Neural cell (in vitro differentiated cells): ENCODE measurements around the gene NCBP3. TPM values are rescaled to one million over a fixed set of nuclear protein-coding genes. Genes with fewer than 3 reads are reported as not detected.

ENCODE experiments used
- H2AFZ ChIP-seq: fragments of 200-600, 300-800 bp; sonication (generic), shearing (Covaris generic); 2 replicates; pipeline ENCODE4 v1.6.0; 2014; ENCODE audit warnings: low read depth, mild to moderate bottlenecking, antibody characterized with exemption, low read length, moderate library complexity
- H3F3A ChIP-seq: fragments of 200-600 bp; shearing (Covaris generic); 2 replicates; pipeline ENCODE4 v1.6.1; 2016; ENCODE audit warnings: mild to moderate bottlenecking, moderate library complexity, mixed read lengths, antibody characterized with exemption, low read length; ENCODE audit not compliant: insufficient read depth, poor library complexity, severe bottlenecking
- H3K27ac ChIP-seq: fragments of 200-600, 300-800 bp; sonication (generic), shearing (Covaris generic); 2 replicates; pipeline ENCODE4 v1.5.1; 2014; ENCODE audit warnings: mild to moderate bottlenecking, low read length, moderate library complexity
- H3K27me3 ChIP-seq: fragments of 300-800, 200-600 bp; sonication (generic), shearing (Covaris generic); 2 replicates; pipeline ENCODE4 v1.6.0; 2014; ENCODE audit warnings: mild to moderate bottlenecking, low read depth, low read length, moderate library complexity; ENCODE audit not compliant: insufficient read depth
- H3K36me3 ChIP-seq: fragments of 300-800, 200-600 bp; sonication (generic), shearing (Covaris generic); 2 replicates; pipeline ENCODE4 v1.5.1; 2014; ENCODE audit warnings: mild to moderate bottlenecking, antibody characterized with exemption, low read length, moderate library complexity; ENCODE audit not compliant: insufficient read depth
- H3K4me2 ChIP-seq: fragments of 300-800, 200-600 bp; sonication (generic), shearing (Covaris generic); 2 replicates; pipeline ENCODE4 v1.6.0; 2014; ENCODE audit warnings: mild to moderate bottlenecking, low read length
- H3K4me3 ChIP-seq: fragments of 300-800, 200-600 bp; sonication (generic), shearing (Covaris generic); 2 replicates; pipeline ENCODE4 v1.5.1; 2014; ENCODE audit warnings: mild to moderate bottlenecking, low read length, moderate library complexity
- H3K79me2 ChIP-seq: fragments of 200-600 bp; shearing (Covaris generic); replicated peaks from 2 replicates; pipeline ENCODE4 v1.6.0; 2014; ENCODE audit warnings: mild to moderate bottlenecking, low read length, moderate library complexity; ENCODE audit not compliant: insufficient read depth
- H3K9ac ChIP-seq: fragments of 300-800, 200-600 bp; sonication (generic), shearing (Covaris generic); 2 replicates; pipeline ENCODE4 v1.6.1; 2016; ENCODE audit warnings: mild to moderate bottlenecking, low read length, mixed read lengths
- H3K9me2 ChIP-seq: fragments of 200-600 bp; shearing (Covaris generic); 2 replicates; pipeline ENCODE4 v1.6.1; 2016; ENCODE audit warnings: mild to moderate bottlenecking, low read length, mixed read lengths; ENCODE audit not compliant: insufficient read depth
- H3K9me3 ChIP-seq: fragments of 200-600, 300-800 bp; sonication (generic), shearing (Covaris generic); 2 replicates; pipeline ENCODE4 v1.6.1; 2016; ENCODE audit warnings: mild to moderate bottlenecking, mixed run types, low read length, moderate library complexity, mixed read lengths
- H4K20me1 ChIP-seq: fragments of 200-600 bp; shearing (Covaris generic); 2 replicates; pipeline ENCODE4 v1.6.1; 2016; ENCODE audit warnings: mild to moderate bottlenecking, mixed run types; ENCODE audit not compliant: insufficient read depth
- CTCF ChIP-seq: fragments of 450-650 bp; IDR thresholded peaks from 2 replicates; pipeline ENCODE4 v1.5.1; 2014; ENCODE audit warnings: antibody characterized with exemption, mild to moderate bottlenecking, moderate library complexity; ENCODE audit not compliant: poor library complexity, severe bottlenecking
- EP300 ChIP-seq: fragments of 450-650 bp; conservative IDR thresholded peaks from 2 replicates; pipeline ENCODE4 v1.6.1; 2014; ENCODE audit warnings: antibody characterized with exemption, mild to moderate bottlenecking, moderate library complexity; ENCODE audit not compliant: poor library complexity, severe bottlenecking
- EZH2 ChIP-seq: fragments of 200-600, 300-800 bp; shearing (Covaris generic), sonication (generic); IDR thresholded peaks from 2 replicates; pipeline ENCODE4 v1.6.1; 2014; ENCODE audit warnings: antibody characterized with exemption, low read length, borderline replicate concordance, mild to moderate bottlenecking; ENCODE audit not compliant: insufficient read depth, poor library complexity, severe bottlenecking
- MXI1 ChIP-seq: fragments of 450-650 bp; conservative IDR thresholded peaks from 2 replicates; pipeline ENCODE4 v1.6.1; 2014; ENCODE audit warnings: antibody characterized with exemption, mild to moderate bottlenecking; ENCODE audit not compliant: poor library complexity, severe bottlenecking
- POLR2AphosphoS5 ChIP-seq: IDR thresholded peaks from 2 replicates; pipeline ENCODE4 v1.6.1; 2012
- RAD21 ChIP-seq: fragments of 450-650 bp; conservative IDR thresholded peaks from 2 replicates; pipeline ENCODE4 v1.6.1; 2014; ENCODE audit warnings: antibody characterized with exemption, mild to moderate bottlenecking, moderate library complexity
- REST ChIP-seq: IDR thresholded peaks from 2 replicates; pipeline ENCODE4 v1.6.1; 2012; ENCODE audit warnings: borderline replicate concordance
- SMC3 ChIP-seq: fragments of 450-650 bp; conservative IDR thresholded peaks from 2 replicates; pipeline ENCODE4 v1.6.1; 2014; ENCODE audit warnings: antibody characterized with exemption, mild to moderate bottlenecking, moderate library complexity; ENCODE audit not compliant: poor library complexity
- TAF1 ChIP-seq: IDR thresholded peaks from 2 replicates; pipeline ENCODE4 v1.6.1; 2012; ENCODE audit warnings: low read depth
- polyA plus RNA-seq: library from polyadenylated mRNA; depleted of rRNA; stranded (reverse); fragments of >200 nt; gene quantifications from 2 replicates; pipeline ENCODE4 v1.2.3, GENCODE V29; 2014

Gene NCBP3
- polyA plus RNA-seq, 1 donor from 2014 or later, result 132 TPM

GRCh38 chr17:3817851-3818605, 28.0 kb downstream of the NCBP3 start:
- H3F3A ChIP-seq, result no peaks in the 10 kb centered on the region
- no peak overlapping the region for H2AFZ ChIP-seq
- no peak overlapping the region for H3K4me3 ChIP-seq
- H3K9me3 ChIP-seq, result no peaks in the 10 kb centered on the region
- TF ChIP-seq REST, result no peak
- TF ChIP-seq SMC3, result no peak
- TF ChIP-seq EZH2, result no peak
- no peak for TF ChIP-seq MXI1
- no peak for TF ChIP-seq TAF1
- TF ChIP-seq EP300, result no peak
- TF ChIP-seq CTCF, result no peak
- no peak for TF ChIP-seq RAD21
- no peak for TF ChIP-seq POLR2AphosphoS5
- no peaks in the 10 kb centered on the region for H3K9me2 ChIP-seq
- no peaks in the 10 kb centered on the region for H3K27me3 ChIP-seq
- H3K27ac ChIP-seq, result no peak overlapping the region
- H3K79me2 ChIP-seq, result no peaks in the 10 kb centered on the region
- H3K36me3 ChIP-seq, result peaks cover 16% of the 10 kb centered on the region
- H3K9ac ChIP-seq, result no peak overlapping the region
- H4K20me1 ChIP-seq, result no peaks in the 10 kb centered on the region
- H3K4me2 ChIP-seq, result no peak overlapping the region

- Histone ChIP-seq H3K9ac (no peak overlapping the region), H3K9me2 (no peaks in the 10 kb centered on the region), H4K20me1 (no peaks in the 10 kb centered on the region), H3K4me3 (no peak overlapping the region), H3K27ac (no peak overlapping the region), H3F3A (no peaks in the 10 kb centered on the region), H3K36me3 (peaks cover 11% of the 10 kb centered on the region), H2AFZ (no peak overlapping the region), H3K79me2 (no peaks in the 10 kb centered on the region), H3K4me2 (no peak overlapping the region), H3K27me3 (no peaks in the 10 kb centered on the region), H3K9me3 (no peaks in the 10 kb centered on the region)
- TF ChIP-seq MXI1 (no peak), REST (no peak), POLR2AphosphoS5 (no peak), RAD21 (no peak), EP300 (no peak), SMC3 (no peak), TAF1 (no peak), CTCF (no peak), EZH2 (no peak)
Observed at GRCh38 chr17:3815925-3816324, 30.1 kb downstream of the NCBP3 start.
